HEK293 (cell line): Measurements from ENCODE around the gene ARL15.

Experiments used
- CTCF ChIA-PET: fragments of 350-600 bp; formaldehyde crosslinking; extraction: SDS; loops from one replicate; lab custom pipeline; 2021; ENCODE audit warnings: antibody characterized with exemption; lab: Yijun Ruan, JAX
- POLR2A ChIA-PET: fragments of 300-600 bp; formaldehyde crosslinking; extraction: SDS; loops from one replicate; lab custom pipeline; 2020; ENCODE audit warnings: antibody characterized with exemption, inconsistent platforms; lab: Yijun Ruan, JAX
- H3K27ac ChIP-seq: fragments of 200-500 bp; sonication (Bioruptor generic); 2 replicates; pipeline ENCODE4 v1.5.1; 2014; ENCODE audit warnings: low read depth, low read length, control low read depth, inconsistent platforms; ENCODE audit errors: extremely low read depth
- H3K36me3 ChIP-seq, 2 experiments: fragments of 200-500 bp in 1 of 2; sonication (Bioruptor generic) in 1 of 2; 1 replicate in 1 of 2; 2 replicates in 1 of 2; pipeline ENCODE4 v1.5.1; 2014 to 2017; ENCODE audit warnings: inconsistent platforms in 2 of 2, low read length in 2 of 2; ENCODE audit not compliant: control insufficient read depth in 2 of 2, insufficient read depth in 1 of 2
- H3K4me1 ChIP-seq: fragments of 200-500 bp; sonication (Bioruptor generic); 2 replicates; pipeline ENCODE4 v1.5.1; 2014; ENCODE audit warnings: mild to moderate bottlenecking, low read length, inconsistent platforms; ENCODE audit not compliant: control insufficient read depth, insufficient read depth
- H3K4me3 ChIP-seq: 2 replicates; pipeline ENCODE4 v1.5.1; 2011; ENCODE audit warnings: low read depth, mild to moderate bottlenecking, control low read depth, low read length, moderate library complexity
- H3K9me3 ChIP-seq: fragments of 200-500 bp; sonication (Bioruptor generic); 2 replicates; pipeline ENCODE4 v1.5.1; 2014; ENCODE audit warnings: low read depth, low read length, inconsistent platforms; ENCODE audit not compliant: control insufficient read depth, insufficient read depth
- HOXC10 ChIP-seq: sonication (generic); formaldehyde crosslinking; IDR thresholded peaks from 2 replicates; pipeline ENCODE4 v1.8.1; 2023; ENCODE audit warnings: mild to moderate bottlenecking, missing genetic modification reagents
- ZBTB21 ChIP-seq: fragments of 450-650 bp; formaldehyde crosslinking; IDR thresholded peaks from 2 replicates; pipeline ENCODE4 v1.5.1; 2017; ENCODE audit warnings: missing biosample characterization, missing genetic modification characterization
- ZFP3 ChIP-seq: fragments of 450-650 bp; formaldehyde crosslinking; IDR thresholded peaks from 2 replicates; pipeline ENCODE4 v1.5.1; 2016; ENCODE audit warnings: low read depth, missing biosample characterization, missing genetic modification characterization
- ZNF174 ChIP-seq: fragments of 450-650 bp; formaldehyde crosslinking; IDR thresholded peaks from 2 replicates; pipeline ENCODE4 v1.5.0; 2017; ENCODE audit warnings: missing biosample characterization, mild to moderate bottlenecking, missing genetic modification characterization
- ZNF19 ChIP-seq: fragments of 450-650 bp; formaldehyde crosslinking; IDR thresholded peaks from 2 replicates; pipeline ENCODE4; 2016; ENCODE audit warnings: missing biosample characterization, missing genetic modification characterization, low read depth
- ZNF223 ChIP-seq: fragments of 450-650 bp; formaldehyde crosslinking; IDR thresholded peaks from 2 replicates; pipeline ENCODE4 v1.5.1; 2016; ENCODE audit warnings: missing biosample characterization, missing genetic modification characterization
- ZNF248 ChIP-seq: fragments of 450-650 bp; formaldehyde crosslinking; IDR thresholded peaks from 2 replicates; pipeline ENCODE4 v1.5.1; 2017; ENCODE audit warnings: missing biosample characterization, missing genetic modification characterization
- ZNF311 ChIP-seq: fragments of 450-650 bp; formaldehyde crosslinking; IDR thresholded peaks from 2 replicates; pipeline ENCODE4 v1.5.1; 2017; ENCODE audit warnings: missing biosample characterization, missing genetic modification characterization, borderline replicate concordance
- ZNF366 ChIP-seq: fragments of 450-650 bp; formaldehyde crosslinking; conservative IDR thresholded peaks from 2 replicates; pipeline ENCODE4 v1.5.1; 2016; ENCODE audit warnings: missing biosample characterization, missing genetic modification characterization
- ZNF404 ChIP-seq: fragments of 450-650 bp; formaldehyde crosslinking; IDR thresholded peaks from 2 replicates; pipeline ENCODE4 v1.5.1; 2017; ENCODE audit warnings: missing biosample characterization, missing genetic modification characterization
- ZNF510 ChIP-seq: fragments of 450-650 bp; formaldehyde crosslinking; IDR thresholded peaks from 2 replicates; pipeline ENCODE4 v1.5.1; 2018; ENCODE audit warnings: mild to moderate bottlenecking, missing genetic modification characterization, missing biosample characterization; ENCODE audit not compliant: insufficient replicate concordance
- ZNF549 ChIP-seq: fragments of 450-650 bp; IDR thresholded peaks from 2 replicates; pipeline ENCODE4 v1.5.1; 2018; ENCODE audit warnings: missing biosample characterization, missing genetic modification characterization, mild to moderate bottlenecking, inconsistent platforms, moderate library complexity
- ZNF776 ChIP-seq: fragments of 450-650 bp; formaldehyde crosslinking; IDR thresholded peaks from 2 replicates; pipeline ENCODE4 v1.5.0; 2017; ENCODE audit warnings: missing biosample characterization, missing genetic modification characterization, borderline replicate concordance
- ZXDB ChIP-seq: fragments of 450-650 bp; formaldehyde crosslinking; IDR thresholded peaks from 2 replicates; pipeline ENCODE4 v1.5.1; 2016; ENCODE audit warnings: missing biosample characterization, missing genetic modification characterization
- TF ChIP-seq, protein P1 (sequence below): fragments of 450-650 bp; formaldehyde crosslinking; IDR thresholded peaks from 2 replicates; pipeline ENCODE4 v1.5.1; 2016; ENCODE audit warnings: missing biosample characterization, missing genetic modification characterization
- TF ChIP-seq, protein P2 (sequence below): fragments of 450-650 bp; formaldehyde crosslinking; IDR thresholded peaks from 2 replicates; pipeline ENCODE4; 2016; ENCODE audit warnings: missing biosample characterization, missing genetic modification characterization
- TF ChIP-seq, protein P3 (sequence below): fragments of 450-650 bp; formaldehyde crosslinking; IDR thresholded peaks from 2 replicates; pipeline ENCODE4 v1.5.1; 2016; ENCODE audit warnings: missing biosample characterization, missing genetic modification characterization
- TF ChIP-seq, protein P4 (sequence below): sonication (generic); formaldehyde crosslinking; IDR thresholded peaks from 2 replicates; pipeline ENCODE4 v1.8.1; 2022; ENCODE audit warnings: mild to moderate bottlenecking, moderate library complexity, missing genetic modification reagents
- TF ChIP-seq, protein P5 (sequence below): fragments of 450-650 bp; formaldehyde crosslinking; IDR thresholded peaks from 2 replicates; pipeline ENCODE4 v1.5.1; 2016; ENCODE audit warnings: missing biosample characterization, missing genetic modification characterization
- TF ChIP-seq, protein P6 (sequence below): fragments of 450-650 bp; formaldehyde crosslinking; IDR thresholded peaks from 2 replicates; pipeline ENCODE4 v1.5.1; 2017; ENCODE audit warnings: missing biosample characterization, missing genetic modification characterization
- TF ChIP-seq, protein P7 (sequence below): fragments of 450-650 bp; formaldehyde crosslinking; IDR thresholded peaks from 2 replicates; pipeline ENCODE4 v1.5.1; 2017; ENCODE audit warnings: missing biosample characterization, missing genetic modification characterization
- TF ChIP-seq, protein P8 (sequence below): fragments of 450-650 bp; formaldehyde crosslinking; IDR thresholded peaks from 2 replicates; pipeline ENCODE4 v1.5.1; 2016; ENCODE audit warnings: missing biosample characterization, missing genetic modification characterization

The ARL15 gene

DNA sequence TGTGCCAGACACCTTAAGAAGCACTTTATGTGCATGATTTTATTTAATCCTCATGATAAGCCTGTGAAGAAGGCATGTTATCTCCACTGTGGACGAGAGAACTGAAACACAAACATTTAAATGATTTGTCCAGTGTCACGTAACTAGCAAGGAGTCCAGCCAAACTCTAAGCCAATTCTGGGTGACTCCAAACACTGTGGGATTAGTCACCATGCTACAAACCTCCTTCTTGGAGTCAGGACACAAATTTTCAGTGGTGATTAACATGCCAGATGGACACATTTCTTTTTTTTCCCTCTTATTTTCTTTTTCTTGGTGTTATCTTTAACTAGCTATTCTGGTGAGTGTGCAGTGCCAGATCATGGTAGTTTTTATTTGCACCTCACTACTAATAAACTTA is 433.1 kb downstream of the ARL15 start (continued):
- TF ChIP-seq ZXDB (tag by site-specific recombination): no peak

DNA sequence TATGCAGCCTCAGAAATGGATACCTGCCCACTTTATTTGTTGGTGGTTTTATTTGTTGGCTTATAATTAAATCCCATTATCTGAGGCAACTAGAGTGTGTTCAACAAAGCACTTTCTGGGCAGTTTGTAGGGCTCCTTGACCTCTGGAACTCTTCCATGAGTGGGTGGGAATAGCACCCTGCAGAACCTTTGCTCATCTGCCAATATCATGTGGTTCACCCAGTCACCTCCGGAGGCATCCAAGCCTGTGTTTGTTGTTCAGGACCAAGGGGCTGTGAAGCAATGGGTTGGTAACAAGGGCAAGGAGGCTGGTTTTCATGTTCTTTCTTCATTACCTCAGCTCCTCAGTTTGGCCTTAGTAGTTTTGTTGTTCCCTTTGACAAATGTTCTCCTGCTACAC is 436.0 kb downstream of the ARL15 start:
- H3K9me3 ChIP-seq: no peaks in the 10 kb centered on the region
- no peaks in the 10 kb centered on the region for H3K36me3 ChIP-seq
- H3K27ac ChIP-seq: no peak overlapping the region
- ChIA-PET POLR2A (no interaction called here), CTCF (no interaction called here)
- no peak overlapping the region for H3K4me3 ChIP-seq
- no peak for TF ChIP-seq ZNF549 (tag by site-specific recombination)
- no peak for TF ChIP-seq ZNF404 (tag by site-specific recombination)
- TF ChIP-seq, protein P1, sequence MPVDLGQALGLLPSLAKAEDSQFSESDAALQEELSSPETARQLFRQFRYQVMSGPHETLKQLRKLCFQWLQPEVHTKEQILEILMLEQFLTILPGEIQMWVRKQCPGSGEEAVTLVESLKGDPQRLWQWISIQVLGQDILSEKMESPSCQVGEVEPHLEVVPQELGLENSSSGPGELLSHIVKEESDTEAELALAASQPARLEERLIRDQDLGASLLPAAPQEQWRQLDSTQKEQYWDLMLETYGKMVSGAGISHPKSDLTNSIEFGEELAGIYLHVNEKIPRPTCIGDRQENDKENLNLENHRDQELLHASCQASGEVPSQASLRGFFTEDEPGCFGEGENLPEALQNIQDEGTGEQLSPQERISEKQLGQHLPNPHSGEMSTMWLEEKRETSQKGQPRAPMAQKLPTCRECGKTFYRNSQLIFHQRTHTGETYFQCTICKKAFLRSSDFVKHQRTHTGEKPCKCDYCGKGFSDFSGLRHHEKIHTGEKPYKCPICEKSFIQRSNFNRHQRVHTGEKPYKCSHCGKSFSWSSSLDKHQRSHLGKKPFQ: no peak
- TF ChIP-seq ZNF19 (tag by site-specific recombination): no peak
- no peak for TF ChIP-seq ZNF174 (tag by site-specific recombination)
- TF ChIP-seq HOXC10: no peak
- TF ChIP-seq ZNF510 (tag by site-specific recombination): no peak
- no peak for TF ChIP-seq ZNF366
- TF ChIP-seq, protein P2, sequence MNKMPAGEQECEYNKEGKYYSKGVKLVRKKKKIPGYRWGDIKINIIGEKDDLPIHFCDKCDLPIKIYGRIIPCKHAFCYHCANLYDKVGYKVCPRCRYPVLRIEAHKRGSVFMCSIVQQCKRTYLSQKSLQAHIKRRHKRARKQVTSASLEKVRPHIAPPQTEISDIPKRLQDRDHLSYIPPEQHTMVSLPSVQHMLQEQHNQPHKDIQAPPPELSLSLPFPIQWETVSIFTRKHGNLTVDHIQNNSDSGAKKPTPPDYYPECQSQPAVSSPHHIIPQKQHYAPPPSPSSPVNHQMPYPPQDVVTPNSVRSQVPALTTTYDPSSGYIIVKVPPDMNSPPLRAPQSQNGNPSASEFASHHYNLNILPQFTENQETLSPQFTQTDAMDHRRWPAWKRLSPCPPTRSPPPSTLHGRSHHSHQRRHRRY: no peak
- TF ChIP-seq ZNF248 (tag by site-specific recombination): no peak
- H3K4me1 ChIP-seq: no peaks in the 10 kb centered on the region

DNA sequence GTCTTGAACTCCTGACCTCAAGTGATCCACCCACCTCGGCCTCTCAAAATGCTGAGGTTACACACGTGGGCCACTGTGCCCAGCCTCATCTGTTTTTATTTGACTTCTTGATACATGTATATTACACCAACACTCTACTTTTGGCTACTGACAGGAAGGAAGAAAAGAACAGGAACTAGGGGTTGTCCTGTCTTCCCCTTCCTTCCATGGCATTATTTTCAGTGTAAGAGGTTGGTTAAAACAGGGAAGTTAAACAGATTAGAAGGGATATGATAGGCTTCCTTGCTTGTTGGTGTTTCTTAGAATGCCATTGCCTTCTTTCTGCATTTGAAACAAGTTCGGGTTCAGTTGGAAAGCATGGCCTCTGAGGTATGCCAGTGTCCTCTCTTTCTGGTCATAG is 437.1 kb downstream of the ARL15 start:
- CTCF ChIA-PET: no interaction called here
- no peak for TF ChIP-seq ZFP3
- TF ChIP-seq, protein P3, sequence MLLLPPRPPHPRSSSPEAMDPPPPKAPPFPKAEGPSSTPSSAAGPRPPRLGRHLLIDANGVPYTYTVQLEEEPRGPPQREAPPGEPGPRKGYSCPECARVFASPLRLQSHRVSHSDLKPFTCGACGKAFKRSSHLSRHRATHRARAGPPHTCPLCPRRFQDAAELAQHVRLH (tag by site-specific recombination): no peak
- no peak for TF ChIP-seq ZBTB21 (tag by site-specific recombination)
- TF ChIP-seq, protein P4, sequence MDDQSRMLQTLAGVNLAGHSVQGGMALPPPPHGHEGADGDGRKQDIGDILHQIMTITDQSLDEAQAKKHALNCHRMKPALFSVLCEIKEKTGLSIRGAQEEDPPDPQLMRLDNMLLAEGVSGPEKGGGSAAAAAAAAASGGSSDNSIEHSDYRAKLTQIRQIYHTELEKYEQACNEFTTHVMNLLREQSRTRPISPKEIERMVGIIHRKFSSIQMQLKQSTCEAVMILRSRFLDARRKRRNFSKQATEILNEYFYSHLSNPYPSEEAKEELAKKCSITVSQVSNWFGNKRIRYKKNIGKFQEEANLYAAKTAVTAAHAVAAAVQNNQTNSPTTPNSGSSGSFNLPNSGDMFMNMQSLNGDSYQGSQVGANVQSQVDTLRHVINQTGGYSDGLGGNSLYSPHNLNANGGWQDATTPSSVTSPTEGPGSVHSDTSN (CRISPR knock-in tag): no peak
- no peak for TF ChIP-seq ZNF776 (tag by site-specific recombination)
- TF ChIP-seq, protein P5, sequence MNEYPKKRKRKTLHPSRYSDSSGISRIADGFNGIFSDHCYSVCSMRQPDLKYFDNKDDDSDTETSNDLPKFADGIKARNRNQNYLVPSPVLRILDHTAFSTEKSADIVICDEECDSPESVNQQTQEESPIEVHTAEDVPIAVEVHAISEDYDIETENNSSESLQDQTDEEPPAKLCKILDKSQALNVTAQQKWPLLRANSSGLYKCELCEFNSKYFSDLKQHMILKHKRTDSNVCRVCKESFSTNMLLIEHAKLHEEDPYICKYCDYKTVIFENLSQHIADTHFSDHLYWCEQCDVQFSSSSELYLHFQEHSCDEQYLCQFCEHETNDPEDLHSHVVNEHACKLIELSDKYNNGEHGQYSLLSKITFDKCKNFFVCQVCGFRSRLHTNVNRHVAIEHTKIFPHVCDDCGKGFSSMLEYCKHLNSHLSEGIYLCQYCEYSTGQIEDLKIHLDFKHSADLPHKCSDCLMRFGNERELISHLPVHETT (tag by site-specific recombination): no peak
- TF ChIP-seq, protein P6, sequence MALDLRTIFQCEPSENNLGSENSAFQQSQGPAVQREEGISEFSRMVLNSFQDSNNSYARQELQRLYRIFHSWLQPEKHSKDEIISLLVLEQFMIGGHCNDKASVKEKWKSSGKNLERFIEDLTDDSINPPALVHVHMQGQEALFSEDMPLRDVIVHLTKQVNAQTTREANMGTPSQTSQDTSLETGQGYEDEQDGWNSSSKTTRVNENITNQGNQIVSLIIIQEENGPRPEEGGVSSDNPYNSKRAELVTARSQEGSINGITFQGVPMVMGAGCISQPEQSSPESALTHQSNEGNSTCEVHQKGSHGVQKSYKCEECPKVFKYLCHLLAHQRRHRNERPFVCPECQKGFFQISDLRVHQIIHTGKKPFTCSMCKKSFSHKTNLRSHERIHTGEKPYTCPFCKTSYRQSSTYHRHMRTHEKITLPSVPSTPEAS: no peak
- TF ChIP-seq, protein P7, sequence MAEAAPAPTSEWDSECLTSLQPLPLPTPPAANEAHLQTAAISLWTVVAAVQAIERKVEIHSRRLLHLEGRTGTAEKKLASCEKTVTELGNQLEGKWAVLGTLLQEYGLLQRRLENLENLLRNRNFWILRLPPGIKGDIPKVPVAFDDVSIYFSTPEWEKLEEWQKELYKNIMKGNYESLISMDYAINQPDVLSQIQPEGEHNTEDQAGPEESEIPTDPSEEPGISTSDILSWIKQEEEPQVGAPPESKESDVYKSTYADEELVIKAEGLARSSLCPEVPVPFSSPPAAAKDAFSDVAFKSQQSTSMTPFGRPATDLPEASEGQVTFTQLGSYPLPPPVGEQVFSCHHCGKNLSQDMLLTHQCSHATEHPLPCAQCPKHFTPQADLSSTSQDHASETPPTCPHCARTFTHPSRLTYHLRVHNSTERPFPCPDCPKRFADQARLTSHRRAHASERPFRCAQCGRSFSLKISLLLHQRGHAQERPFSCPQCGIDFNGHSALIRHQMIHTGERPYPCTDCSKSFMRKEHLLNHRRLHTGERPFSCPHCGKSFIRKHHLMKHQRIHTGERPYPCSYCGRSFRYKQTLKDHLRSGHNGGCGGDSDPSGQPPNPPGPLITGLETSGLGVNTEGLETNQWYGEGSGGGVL (tag by site-specific recombination): no peak
- TF ChIP-seq, protein P8, sequence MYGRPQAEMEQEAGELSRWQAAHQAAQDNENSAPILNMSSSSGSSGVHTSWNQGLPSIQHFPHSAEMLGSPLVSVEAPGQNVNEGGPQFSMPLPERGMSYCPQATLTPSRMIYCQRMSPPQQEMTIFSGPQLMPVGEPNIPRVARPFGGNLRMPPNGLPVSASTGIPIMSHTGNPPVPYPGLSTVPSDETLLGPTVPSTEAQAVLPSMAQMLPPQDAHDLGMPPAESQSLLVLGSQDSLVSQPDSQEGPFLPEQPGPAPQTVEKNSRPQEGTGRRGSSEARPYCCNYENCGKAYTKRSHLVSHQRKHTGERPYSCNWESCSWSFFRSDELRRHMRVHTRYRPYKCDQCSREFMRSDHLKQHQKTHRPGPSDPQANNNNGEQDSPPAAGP (tag by site-specific recombination): no peak
- no peak for TF ChIP-seq ZNF311
- no peak for TF ChIP-seq ZNF223 (tag by site-specific recombination)

More for the DNA sequence above, 437.1 kb downstream of the ARL15 start:
- POLR2A ChIA-PET: no interaction called here
- Histone ChIP-seq H3K9me3 (no peaks in the 10 kb centered on the region), H3K36me3 (no peaks in the 10 kb centered on the region), H3K4me1 (no peaks in the 10 kb centered on the region), H3K4me3 (no peak overlapping the region), H3K27ac (no peak overlapping the region)
